H9 (cell line): ENCODE measurements around the gene KCNMA1. TPM values are rescaled to one million over a fixed set of nuclear protein-coding genes. Genes with fewer than 3 reads are reported as not detected.

Experiments used
- DNase-seq: peaks from one replicate; pipeline ENCODE4 v3.0.0-alpha.2; 2017
- H2AFZ ChIP-seq: one replicate; pipeline ENCODE4 v1.6.1; 2013; ENCODE audit warnings: mild to moderate bottlenecking, low read length, control low read depth, moderate library complexity
- H2AK5ac ChIP-seq: 2 replicates; pipeline ENCODE4 v1.6.1; 2013; ENCODE audit warnings: low read length, control low read depth, mixed read lengths; ENCODE audit not compliant: insufficient read length
- H2BK120ac ChIP-seq: one replicate; pipeline ENCODE4 v1.6.1; 2013; ENCODE audit warnings: low read depth, mild to moderate bottlenecking, low read length, control low read depth, inconsistent platforms; ENCODE audit not compliant: poor library complexity, severe bottlenecking
- H2BK12ac ChIP-seq: 2 replicates; pipeline ENCODE4 v1.6.1; 2013; ENCODE audit warnings: low read length, control low read depth, mixed read lengths, low read depth; ENCODE audit not compliant: insufficient read length
- H2BK15ac ChIP-seq: 2 replicates; pipeline ENCODE4 v1.6.1; 2013; ENCODE audit warnings: low read depth, low read length, control low read depth
- H2BK20ac ChIP-seq: one replicate; pipeline ENCODE4 v1.6.1; 2013; ENCODE audit warnings: low read depth, mild to moderate bottlenecking, low read length, control low read depth, inconsistent platforms; ENCODE audit not compliant: poor library complexity, severe bottlenecking
- H2BK5ac ChIP-seq: 2 replicates; pipeline ENCODE4 v1.6.1; 2013; ENCODE audit warnings: low read length, control low read depth, mixed read lengths; ENCODE audit not compliant: insufficient read length
- H3K14ac ChIP-seq: 2 replicates; pipeline ENCODE4 v1.6.1; 2013; ENCODE audit warnings: low read length, control low read depth; ENCODE audit not compliant: insufficient read depth
- H3K18ac ChIP-seq: 2 replicates; pipeline ENCODE4 v1.6.1; 2013; ENCODE audit warnings: low read depth, mild to moderate bottlenecking, mixed read lengths, low read length, control low read depth; ENCODE audit not compliant: insufficient read length
- H3K23ac ChIP-seq: 2 replicates; pipeline ENCODE4 v1.6.1; 2013; ENCODE audit warnings: low read length, control low read depth, mixed read lengths, low read depth; ENCODE audit not compliant: insufficient read length
- H3K23me2 ChIP-seq: 2 replicates; pipeline ENCODE4 v1.6.1; 2013; ENCODE audit warnings: low read depth, mild to moderate bottlenecking, mixed read lengths, low read length, control low read depth; ENCODE audit not compliant: insufficient read length, poor library complexity, severe bottlenecking
- H3K27ac ChIP-seq: 2 replicates; pipeline ENCODE4 v1.5.1; 2013; ENCODE audit warnings: low read length, control low read depth, mixed read lengths, low read depth; ENCODE audit not compliant: insufficient read length
- H3K27me3 ChIP-seq: 2 replicates; pipeline ENCODE4 v1.6.1; 2013; ENCODE audit warnings: low read length, control low read depth, inconsistent platforms; ENCODE audit not compliant: insufficient read depth
- H3K4ac ChIP-seq: 2 replicates; pipeline ENCODE4 v1.6.1; 2013; ENCODE audit warnings: low read depth, mild to moderate bottlenecking, control low read depth, inconsistent platforms, low read length, moderate library complexity
- H3K4me1 ChIP-seq: 2 replicates; pipeline ENCODE4 v1.6.1; 2013; ENCODE audit warnings: low read length, control low read depth, inconsistent platforms; ENCODE audit not compliant: insufficient read depth
- H3K4me2 ChIP-seq: 2 replicates; pipeline ENCODE4 v1.6.1; 2013; ENCODE audit warnings: low read length, control low read depth, mixed read lengths; ENCODE audit not compliant: insufficient read length, insufficient read depth
- H3K56ac ChIP-seq: 2 replicates; pipeline ENCODE4 v1.6.1; 2013; ENCODE audit warnings: low read depth, mild to moderate bottlenecking, mixed read lengths, low read length, control low read depth; ENCODE audit not compliant: insufficient read length
- H3K79me1 ChIP-seq: 2 replicates; pipeline ENCODE4 v1.6.1; 2013; ENCODE audit warnings: low read depth, mild to moderate bottlenecking, moderate library complexity, low read length, control low read depth, inconsistent platforms; ENCODE audit not compliant: insufficient read depth, poor library complexity, severe bottlenecking
- H3K79me2 ChIP-seq: 2 replicates; pipeline ENCODE4 v1.6.1; 2013; ENCODE audit warnings: low read length, control low read depth, inconsistent platforms; ENCODE audit not compliant: insufficient read depth
- H3K9ac ChIP-seq: 2 replicates; pipeline ENCODE4 v1.6.1; 2013; ENCODE audit warnings: low read length, control low read depth, mixed read lengths; ENCODE audit not compliant: insufficient read length; ENCODE audit errors: extremely low read depth
- H3K9me3 ChIP-seq: one replicate; pipeline ENCODE4 v1.6.1; 2013; ENCODE audit warnings: low read depth, low read length, inconsistent platforms; ENCODE audit not compliant: control insufficient read depth
- H3T11ph ChIP-seq: one replicate; pipeline ENCODE4 v1.6.1; 2013; ENCODE audit warnings: mild to moderate bottlenecking, low read length, control low read depth, inconsistent platforms
- H4K20me1 ChIP-seq: one replicate; pipeline ENCODE4 v1.6.1; 2013; ENCODE audit not compliant: control insufficient read depth, insufficient read length, insufficient read depth
- H4K5ac ChIP-seq: 2 replicates; pipeline ENCODE4 v1.6.1; 2013; ENCODE audit warnings: low read depth, mild to moderate bottlenecking, mixed read lengths, low read length, control low read depth; ENCODE audit not compliant: insufficient read length
- H4K8ac ChIP-seq: replicated peaks from 2 replicates; pipeline ENCODE4 v1.6.1; 2013; ENCODE audit warnings: low read length, control low read depth, mixed read lengths, low read depth; ENCODE audit not compliant: insufficient read length
- H4K91ac ChIP-seq: 2 replicates; pipeline ENCODE4 v1.6.1; 2013; ENCODE audit warnings: low read depth, mild to moderate bottlenecking, moderate library complexity, mixed read lengths, low read length, control low read depth; ENCODE audit not compliant: insufficient read length
- H3K27ac Mint-ChIP-seq, 3 experiments: 2 replicates in 2 of 3; 3 replicates in 1 of 3; pipeline ENCODE4 v1.8.0; 2020 to 2021; ENCODE audit warnings: mixed read lengths in 3 of 3, mild to moderate bottlenecking in 1 of 3, moderate library complexity in 1 of 3
- H3K27me3 Mint-ChIP-seq: 2 replicates; pipeline ENCODE4 v1.8.0; 2021; ENCODE audit warnings: low read depth, mild to moderate bottlenecking, moderate library complexity, mixed read lengths
- H3K36me3 Mint-ChIP-seq, 3 experiments: 2 replicates in 2 of 3; 3 replicates in 1 of 3; pipeline ENCODE4 v1.8.0; 2020 to 2021; ENCODE audit warnings: low read depth in 3 of 3, mixed read lengths in 3 of 3; ENCODE audit not compliant: insufficient read depth in 1 of 3
- H3K4me1 Mint-ChIP-seq, 2 experiments: 2 replicates each; pipeline ENCODE4 v1.8.0; 2020; ENCODE audit warnings: mixed read lengths in 2 of 2
- H3K4me3 Mint-ChIP-seq, 2 experiments: 2 replicates in 1 of 2; 3 replicates in 1 of 2; pipeline ENCODE4 v1.8.0; 2020 to 2021; ENCODE audit warnings: mild to moderate bottlenecking in 2 of 2, mixed read lengths in 2 of 2, moderate library complexity in 1 of 2
- H3K9me3 Mint-ChIP-seq, 2 experiments: 2 replicates in 1 of 2; 3 replicates in 1 of 2; pipeline ENCODE4 v1.8.0; 2020; ENCODE audit warnings: mild to moderate bottlenecking in 2 of 2, mixed read lengths in 2 of 2, moderate library complexity in 1 of 2
- CTCF ChIP-seq: fragments of 200-600 bp; sonication (generic); conservative IDR thresholded peaks from 3 replicates; pipeline ENCODE4 v1.8.0; 2021; ENCODE audit warnings: antibody characterized with exemption, mild to moderate bottlenecking
- whole genome bisulfite sequencing: extraction: QIAGEN DNeasy Blood & Tissue Kit; methylation state at CpG from one replicate; pipeline ENCODE4 v1.1.7; 2013; ENCODE audit warnings: missing lambda C conversion rate, low lambda C conversion rate, mixed read lengths; ENCODE audit not compliant: insufficient read length; ENCODE audit errors: extremely low coverage; 5-methylcytosine and 5-hydroxymethylcytosine counted together
- total RNA-seq: library from RNA; stranded (reverse); gene quantifications from 2 replicates; pipeline ENCODE4 v1.2.1, GENCODE V29; 2021

The KCNMA1 gene
- total RNA-seq, 1 experiment from 2014 or later, result 2.0 TPM

DNA sequence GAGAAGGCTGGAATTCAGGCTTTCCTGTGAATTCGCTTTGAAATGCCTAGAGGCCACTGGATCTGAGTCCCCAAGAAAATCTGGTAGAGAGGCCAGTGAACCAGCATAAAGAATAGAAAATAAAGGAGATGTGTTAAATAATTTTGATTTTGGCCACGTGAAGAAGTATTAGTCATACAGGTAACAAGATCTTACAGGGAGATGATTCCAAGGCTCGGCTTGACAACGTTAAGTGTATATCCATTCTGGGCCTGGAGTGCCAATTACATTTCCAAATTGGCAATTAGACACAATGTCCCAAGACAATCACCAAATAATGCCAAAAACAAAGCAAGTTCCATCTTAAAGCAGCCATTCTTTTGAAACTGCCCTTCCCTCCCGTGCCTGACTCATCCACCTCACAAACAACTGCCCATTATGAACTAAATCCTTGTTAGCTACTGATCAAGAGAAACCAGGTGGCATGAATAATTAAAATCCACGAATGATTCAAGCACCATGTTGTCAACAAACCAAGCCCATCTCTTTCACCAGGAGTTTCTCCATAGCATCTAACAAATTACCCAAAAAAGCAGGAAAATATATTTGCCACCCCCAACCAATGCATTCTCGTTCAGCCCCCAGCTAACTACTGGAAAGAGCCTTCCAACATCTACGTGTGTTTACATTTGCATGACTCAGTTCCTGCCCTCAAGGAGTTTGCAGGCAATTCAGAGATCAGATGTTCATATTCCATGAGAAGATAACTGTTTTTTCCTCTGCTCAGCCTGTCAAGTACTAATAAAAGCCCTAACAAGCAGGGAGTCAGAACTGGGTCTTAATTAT lies 8.5 kb downstream of the KCNMA1 start:
- Histone ChIP-seq H3K14ac (no peak overlapping the region), H3K56ac (no peak overlapping the region), H4K91ac (no peak overlapping the region), H2AK5ac (no peak overlapping the region), H3K4me2 (no peak overlapping the region), H3K9ac (no peak overlapping the region), H3K27ac (no peak overlapping the region), H3K4me1 (peaks cover 5% of the 10 kb centered on the region; the same call in 1 of the 2 replicates), H2BK5ac (no peak overlapping the region), H3K79me1 (no peaks in the 10 kb centered on the region), H4K20me1 (no peaks in the 10 kb centered on the region), H3K23ac (no peak overlapping the region), H3K18ac (no peak overlapping the region), H2AFZ (no peak overlapping the region), H3K27me3 (no peaks in the 10 kb centered on the region), H3K9me3 (no peaks in the 10 kb centered on the region), H2BK120ac (no peak overlapping the region), H3K23me2 (no peaks in the 10 kb centered on the region), H2BK15ac (no peak overlapping the region), H2BK20ac (no peak overlapping the region), H4K5ac (no peak overlapping the region), H3T11ph (no peak overlapping the region), H4K8ac (no peak overlapping the region), H2BK12ac (no peak overlapping the region), H3K4ac (no peak overlapping the region), H3K79me2 (no peaks in the 10 kb centered on the region)
- no CpG with 5 or more reads among the region's 8 CpGs for WGBS
- DNase-seq, result no peak
- no peak for TF ChIP-seq CTCF
- Mint-ChIP-seq H3K27ac (no peak overlapping the region), H3K4me1 (peaks cover 14 to 18% of the 10 kb centered on the region in 2 experiments), H3K9me3 (no peaks in the 10 kb centered on the region), H3K27me3 (peaks cover 21% of the 10 kb centered on the region), H3K36me3 (no peaks in the 10 kb centered on the region), H3K4me3 (no peak overlapping the region)
